Measurements from ENCODE around the gene PPP1R13B.

The PPP1R13B gene

GRCh38 chr14:103887557-103888115 is 40.3 kb upstream of the PPP1R13B start:
- Histone ChIP-seq H3K4me1 (ENCODE audit: control insufficient read depth, insufficient read depth, low read length) (no peaks in the 10 kb centered on the region), H3K36me3 (ENCODE audit: control insufficient read depth, insufficient read depth, low read length) (no peaks in the 10 kb centered on the region), H3K4me3 (ENCODE audit: low read depth, low read length) (no peak overlapping the region), H3K9me3 (ENCODE audit: control insufficient read depth, insufficient read depth, low read length) (no peaks in the 10 kb centered on the region), H3K9ac (ENCODE audit: low read depth, low read length) (no peak overlapping the region), H3K27me3 (ENCODE audit: control insufficient read depth, insufficient read depth, low read length) (no peaks in the 10 kb centered on the region)

GRCh38 chr14:103887170-103887501 is 39.8 kb upstream of the PPP1R13B start:
- no peak overlapping the region for H3K4me3 ChIP-seq (ENCODE audit: low read depth, low read length)
- no peaks in the 10 kb centered on the region for H3K36me3 ChIP-seq (ENCODE audit: control insufficient read depth, insufficient read depth, low read length)
- H3K9ac ChIP-seq (ENCODE audit: low read depth, low read length), result no peak overlapping the region
- H3K9me3 ChIP-seq (ENCODE audit: control insufficient read depth, insufficient read depth, low read length), result no peaks in the 10 kb centered on the region
- H3K27me3 ChIP-seq (ENCODE audit: control insufficient read depth, insufficient read depth, low read length), result no peaks in the 10 kb centered on the region
- no peaks in the 10 kb centered on the region for H3K4me1 ChIP-seq (ENCODE audit: control insufficient read depth, insufficient read depth, low read length)

- H3K9ac ChIP-seq (ENCODE audit: low read depth, low read length), result no peak overlapping the region
Observed at GRCh38 chr14:103886304-103887169, 39.2 kb upstream of the PPP1R13B start.

GRCh38 chr14:103885509-103885932 is 38.1 kb upstream of the PPP1R13B start:
- Histone ChIP-seq H3K4me1 (ENCODE audit: control insufficient read depth, insufficient read depth, low read length) (no peaks in the 10 kb centered on the region), H3K27me3 (ENCODE audit: control insufficient read depth, insufficient read depth, low read length) (no peaks in the 10 kb centered on the region), H3K9me3 (ENCODE audit: control insufficient read depth, insufficient read depth, low read length) (no peaks in the 10 kb centered on the region), H3K9ac (ENCODE audit: low read depth, low read length) (no peak overlapping the region), H3K36me3 (ENCODE audit: control insufficient read depth, insufficient read depth, low read length) (no peaks in the 10 kb centered on the region), H3K4me3 (ENCODE audit: low read depth, low read length) (no peak overlapping the region)

More at GRCh38 chr14:103886304-103887169, 39.2 kb upstream of the PPP1R13B start:
- no peaks in the 10 kb centered on the region for H3K27me3 ChIP-seq (ENCODE audit: control insufficient read depth, insufficient read depth, low read length)
- H3K9me3 ChIP-seq (ENCODE audit: control insufficient read depth, insufficient read depth, low read length), result no peaks in the 10 kb centered on the region
- no peak overlapping the region for H3K4me3 ChIP-seq (ENCODE audit: low read depth, low read length)
- no peaks in the 10 kb centered on the region for H3K4me1 ChIP-seq (ENCODE audit: control insufficient read depth, insufficient read depth, low read length)
- no peaks in the 10 kb centered on the region for H3K36me3 ChIP-seq (ENCODE audit: control insufficient read depth, insufficient read depth, low read length)

GRCh38 chr14:103884854-103885253 is 37.5 kb upstream of the PPP1R13B start:
- Histone ChIP-seq H3K27me3 (ENCODE audit: control insufficient read depth, insufficient read depth, low read length) (no peaks in the 10 kb centered on the region), H3K4me3 (ENCODE audit: low read depth, low read length) (no peak overlapping the region), H3K4me1 (ENCODE audit: control insufficient read depth, insufficient read depth, low read length) (no peaks in the 10 kb centered on the region), H3K36me3 (ENCODE audit: control insufficient read depth, insufficient read depth, low read length) (no peaks in the 10 kb centered on the region), H3K9ac (ENCODE audit: low read depth, low read length) (no peak overlapping the region), H3K9me3 (ENCODE audit: control insufficient read depth, insufficient read depth, low read length) (no peaks in the 10 kb centered on the region)

- Histone ChIP-seq H3K9ac (ENCODE audit: low read depth, low read length) (no peak overlapping the region), H3K4me1 (ENCODE audit: control insufficient read depth, insufficient read depth, low read length) (no peaks in the 10 kb centered on the region), H3K9me3 (ENCODE audit: control insufficient read depth, insufficient read depth, low read length) (no peaks in the 10 kb centered on the region), H3K36me3 (ENCODE audit: control insufficient read depth, insufficient read depth, low read length) (no peaks in the 10 kb centered on the region), H3K27me3 (ENCODE audit: control insufficient read depth, insufficient read depth, low read length) (no peaks in the 10 kb centered on the region), H3K4me3 (ENCODE audit: low read depth, low read length) (no peak overlapping the region)
Observed at GRCh38 chr14:103883263-103883523, 35.8 kb upstream of the PPP1R13B start.

GRCh38 chr14:103882503-103883262 is 35.3 kb upstream of the PPP1R13B start:
- no peak overlapping the region for H3K4me3 ChIP-seq (ENCODE audit: low read depth, low read length)
- H3K9me3 ChIP-seq (ENCODE audit: control insufficient read depth, insufficient read depth, low read length), result no peaks in the 10 kb centered on the region
- H3K9ac ChIP-seq (ENCODE audit: low read depth, low read length), result no peak overlapping the region
- no peaks in the 10 kb centered on the region for H3K4me1 ChIP-seq (ENCODE audit: control insufficient read depth, insufficient read depth, low read length)
- no peaks in the 10 kb centered on the region for H3K36me3 ChIP-seq (ENCODE audit: control insufficient read depth, insufficient read depth, low read length)
- H3K27me3 ChIP-seq (ENCODE audit: control insufficient read depth, insufficient read depth, low read length), result no peaks in the 10 kb centered on the region

GRCh38 chr14:103881268-103882201 is 34.2 kb upstream of the PPP1R13B start:
- no peak overlapping the region for H3K9ac ChIP-seq (ENCODE audit: low read depth, low read length)
- no peak overlapping the region for H3K4me3 ChIP-seq (ENCODE audit: low read depth, low read length)
- no peaks in the 10 kb centered on the region for H3K27me3 ChIP-seq (ENCODE audit: control insufficient read depth, insufficient read depth, low read length)
- H3K36me3 ChIP-seq (ENCODE audit: control insufficient read depth, insufficient read depth, low read length), result no peaks in the 10 kb centered on the region
- H3K9me3 ChIP-seq (ENCODE audit: control insufficient read depth, insufficient read depth, low read length), result no peaks in the 10 kb centered on the region
- H3K4me1 ChIP-seq (ENCODE audit: control insufficient read depth, insufficient read depth, low read length), result no peaks in the 10 kb centered on the region

- no peaks in the 10 kb centered on the region for H3K9me3 ChIP-seq (ENCODE audit: control insufficient read depth, insufficient read depth, low read length)
- H3K4me1 ChIP-seq (ENCODE audit: control insufficient read depth, insufficient read depth, low read length), result no peaks in the 10 kb centered on the region
- H3K36me3 ChIP-seq (ENCODE audit: control insufficient read depth, insufficient read depth, low read length), result no peaks in the 10 kb centered on the region
- no peaks in the 10 kb centered on the region for H3K27me3 ChIP-seq (ENCODE audit: control insufficient read depth, insufficient read depth, low read length)
- H3K9ac ChIP-seq (ENCODE audit: low read depth, low read length), result no peak overlapping the region
- no peak overlapping the region for H3K4me3 ChIP-seq (ENCODE audit: low read depth, low read length)
Observed at GRCh38 chr14:103880348-103881267, 33.2 kb upstream of the PPP1R13B start.

- H3K4me3 ChIP-seq (ENCODE audit: low read depth, low read length), result no peak overlapping the region
- H3K27me3 ChIP-seq (ENCODE audit: control insufficient read depth, insufficient read depth, low read length), result no peaks in the 10 kb centered on the region
- H3K36me3 ChIP-seq (ENCODE audit: control insufficient read depth, insufficient read depth, low read length), result no peaks in the 10 kb centered on the region
- H3K9me3 ChIP-seq (ENCODE audit: control insufficient read depth, insufficient read depth, low read length), result no peaks in the 10 kb centered on the region
- H3K4me1 ChIP-seq (ENCODE audit: control insufficient read depth, insufficient read depth, low read length), result no peaks in the 10 kb centered on the region
- no peak overlapping the region for H3K9ac ChIP-seq (ENCODE audit: low read depth, low read length)
Observed at GRCh38 chr14:103879570-103880347, 32.4 kb upstream of the PPP1R13B start.

Data from iPS-15b (cell line).